SK-N-SH (cell line): ENCODE measurements around the gene PITPNB. TPM values are rescaled to one million over a fixed set of nuclear protein-coding genes. Genes with fewer than 3 reads are reported as not detected.

Experiments
- CTCF ChIA-PET: fragments of 300-600, 350-600 bp; formaldehyde crosslinking; extraction: SDS; loops from one replicate; lab custom pipeline; 2021; lab: Yijun Ruan, JAX
- POLR2A ChIA-PET: fragments of 350-600 bp; sonication (Branson Sonifier 250); formaldehyde crosslinking; extraction: SDS; loops from one replicate; lab custom pipeline; 2020; ENCODE audit warnings: antibody characterized with exemption, inconsistent platforms; lab: Yijun Ruan, JAX
- DNase-seq: peaks from one replicate; pipeline ENCODE4 v3.0.0; 2012
- H2AFZ ChIP-seq: fragments of 200-600 bp; sonication (generic); 2 replicates; pipeline ENCODE4 v1.8.1; 2016; ENCODE audit warnings: antibody characterized with exemption, mild to moderate bottlenecking, low read depth
- H3F3A ChIP-seq: fragments of 200-600 bp; sonication (generic); replicated peaks from 2 replicates; pipeline ENCODE3; 2016; ENCODE audit warnings: antibody characterized with exemption, mild to moderate bottlenecking; ENCODE audit not compliant: insufficient read depth
- H3K27ac ChIP-seq, 2 experiments: fragments of 200-500 bp in 1 of 2; fragments of 200-600 bp in 1 of 2; sonication (Bioruptor generic) in 1 of 2; sonication (generic), shearing (Covaris generic) in 1 of 2; 2 replicates each; pipeline versions ENCODE4 v1.5.1 to v1.6.1; 2014 to 2016; ENCODE audit warnings: low read depth in 2 of 2, inconsistent platforms in 1 of 2, low read length in 1 of 2, mild to moderate bottlenecking in 1 of 2, mixed read lengths in 1 of 2
- H3K27me3 ChIP-seq: fragments of 200-600 bp; sonication (generic), shearing (Covaris generic); 2 replicates; pipeline ENCODE4 v1.6.1; 2016; ENCODE audit warnings: mixed run types; ENCODE audit not compliant: insufficient read depth
- H3K36me3 ChIP-seq, 2 experiments: fragments of 200-500 bp in 1 of 2; fragments of 200-600 bp in 1 of 2; sonication (Bioruptor generic) in 1 of 2; sonication (generic) in 1 of 2; replicated peaks in 1 of 2; 2 replicates each; pipeline versions ENCODE3 to v1.5.1; 2014 to 2016; ENCODE audit warnings: low read length in 1 of 2, mild to moderate bottlenecking in 1 of 2; ENCODE audit not compliant: insufficient read depth in 2 of 2, control insufficient read depth in 1 of 2
- H3K4me1 ChIP-seq, 2 experiments: fragments of 200-500 bp in 1 of 2; fragments of 200-600 bp in 1 of 2; sonication (Bioruptor generic) in 1 of 2; sonication (generic), shearing (Covaris generic) in 1 of 2; 2 replicates each; pipeline versions ENCODE4 v1.5.1 to v1.6.1; 2014 to 2016; ENCODE audit warnings: low read depth in 1 of 2, low read length in 1 of 2, mixed run types in 1 of 2; ENCODE audit not compliant: insufficient read depth in 2 of 2, control insufficient read depth in 1 of 2
- H3K4me2 ChIP-seq: fragments of 200-600 bp; sonication (generic), shearing (Covaris generic); 2 replicates; pipeline ENCODE4 v1.6.1; 2017; ENCODE audit warnings: mixed run types
- H3K4me3 ChIP-seq, 2 experiments: fragments of 200-500 bp in 1 of 2; fragments of 200-600 bp in 1 of 2; sonication (Bioruptor generic) in 1 of 2; sonication (generic), shearing (Covaris generic) in 1 of 2; 2 replicates each; pipeline versions ENCODE4 v1.5.1 to v1.8.1; 2014 to 2016; ENCODE audit warnings: low read depth in 2 of 2, inconsistent platforms in 1 of 2, low read length in 1 of 2, mild to moderate bottlenecking in 1 of 2, mixed read lengths in 1 of 2, moderate library complexity in 1 of 2
- H3K79me2 ChIP-seq: fragments of 200-600 bp; sonication (generic); 2 replicates; pipeline ENCODE4 v1.8.1; 2017; ENCODE audit warnings: mild to moderate bottlenecking; ENCODE audit not compliant: insufficient read depth
- H3K9ac ChIP-seq: fragments of 200-600 bp; sonication (generic); 2 replicates; pipeline ENCODE4 v1.6.1; 2017; ENCODE audit warnings: mixed run types
- H3K9me2 ChIP-seq: fragments of 200-600 bp; sonication (generic); 2 replicates; pipeline ENCODE4 v1.6.1; 2017; ENCODE audit warnings: mixed run types
- H3K9me3 ChIP-seq: fragments of 200-600 bp; sonication (generic); 2 replicates; pipeline ENCODE4 v1.6.1; 2017; ENCODE audit warnings: mixed run types, mild to moderate bottlenecking, moderate library complexity
- H4K20me1 ChIP-seq: fragments of 200-600 bp; sonication (generic); 2 replicates; pipeline ENCODE4 v1.6.1; 2017; ENCODE audit warnings: mild to moderate bottlenecking, mixed run types; ENCODE audit not compliant: insufficient read depth
- CTCF ChIP-seq: fragments of 200-600 bp; sonication (generic); IDR thresholded peaks from 2 replicates; pipeline ENCODE4 v1.6.1; 2017; ENCODE audit warnings: antibody characterized with exemption, mild to moderate bottlenecking, moderate library complexity
- EP300 ChIP-seq, 2 experiments: IDR thresholded peaks; 2 replicates each; pipeline versions ENCODE4 v1.4.0 to v1.6.1; 2012; ENCODE audit warnings: borderline replicate concordance in 1 of 2, low read depth in 1 of 2, low read length in 1 of 2
- FOSL2 ChIP-seq: IDR thresholded peaks from 2 replicates; pipeline ENCODE4 v1.4.0; 2012; ENCODE audit warnings: low read depth, mild to moderate bottlenecking, moderate library complexity, borderline replicate concordance
- FOXJ3 ChIP-seq: sonication (generic); formaldehyde crosslinking; IDR thresholded peaks from 2 replicates; pipeline ENCODE4 v1.5.1; 2020; ENCODE audit warnings: mild to moderate bottlenecking, missing genetic modification reagents
- GABPA ChIP-seq: IDR thresholded peaks from 2 replicates; pipeline ENCODE4 v1.4.0; 2012; ENCODE audit warnings: low read depth, mild to moderate bottlenecking
- JUND ChIP-seq: IDR thresholded peaks from 2 replicates; pipeline ENCODE4 v1.4.0; 2012
- MAX ChIP-seq: IDR thresholded peaks from 2 replicates; pipeline ENCODE4 v1.4.0; 2012; ENCODE audit warnings: low read depth
- NFIC ChIP-seq: IDR thresholded peaks from 2 replicates; pipeline ENCODE4 v1.4.0; 2012; ENCODE audit warnings: borderline replicate concordance
- NRF1 ChIP-seq: IDR thresholded peaks from 2 replicates; pipeline ENCODE4 v1.6.1; 2012; ENCODE audit warnings: low read depth, mild to moderate bottlenecking, low read length
- RAD21 ChIP-seq: IDR thresholded peaks from 2 replicates; pipeline ENCODE4 v1.6.1; 2012; ENCODE audit warnings: mild to moderate bottlenecking, low read length
- RFX5 ChIP-seq: IDR thresholded peaks from 2 replicates; pipeline ENCODE4 v1.6.1; 2012; ENCODE audit warnings: mild to moderate bottlenecking, improper control_type of control experiment, low read length
- SIN3A ChIP-seq: IDR thresholded peaks from 2 replicates; pipeline ENCODE4 v1.6.1; 2012; ENCODE audit warnings: low read depth, mild to moderate bottlenecking, low read length, moderate library complexity, borderline replicate concordance
- TAF1 ChIP-seq: IDR thresholded peaks from 2 replicates; pipeline ENCODE4 v1.6.1; 2012; ENCODE audit warnings: low read depth, mild to moderate bottlenecking, low read length, moderate library complexity, borderline replicate concordance
- TCF12 ChIP-seq: IDR thresholded peaks from 2 replicates; pipeline ENCODE4 v1.4.0; 2012
- USF1 ChIP-seq: IDR thresholded peaks from 2 replicates; pipeline ENCODE4 v1.4.0; 2012; ENCODE audit warnings: low read depth, borderline replicate concordance
- WGBS: methylation state at CpG from one replicate; pipeline ENCODE4 v1.1.6; 2017; ENCODE audit warnings: low lambda C conversion rate; 5-methylcytosine and 5-hydroxymethylcytosine counted together
- polyA plus RNA-seq, 3 experiments: library from polyadenylated mRNA; depleted of rRNA; stranded (reverse); fragments of >200 nt; gene quantifications; 2 replicates each; pipeline ENCODE4 v1.2.3, GENCODE V29; 2012
- TF ChIP-seq, protein P1 (sequence below): IDR thresholded peaks from 2 replicates; pipeline ENCODE4 v1.4.0; 2012; ENCODE audit warnings: low read depth, borderline replicate concordance

The PITPNB gene
- polyA plus RNA-seq, 1 of the 3 experiments (the other 2 are of a cell fraction): 32.3 TPM

DNA sequence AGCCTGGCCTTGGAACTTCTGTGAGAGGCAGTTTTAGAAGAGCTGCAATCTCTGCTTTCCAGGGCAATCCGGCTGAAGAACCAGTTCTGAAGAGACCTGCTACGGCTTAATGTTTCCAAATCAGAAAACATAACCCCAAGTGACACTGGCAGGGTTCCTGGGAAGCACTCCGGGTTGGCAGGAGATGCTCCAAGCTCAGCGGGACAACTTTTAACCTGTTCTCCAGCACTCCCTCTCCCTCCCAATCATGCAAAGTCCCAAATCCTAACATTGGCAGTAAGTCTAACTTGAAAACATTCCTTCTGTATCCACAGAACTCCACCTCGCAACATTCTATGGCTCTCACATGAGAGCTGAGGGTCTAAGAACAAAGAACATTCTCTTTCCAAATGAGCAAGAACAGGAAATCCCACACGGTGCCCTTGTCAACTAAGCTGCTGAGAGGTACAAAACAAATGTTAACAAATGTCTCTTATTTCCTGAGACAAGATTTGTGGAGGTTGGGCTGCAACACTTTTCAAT, 69.0 kb downstream of the PITPNB start:
- Histone ChIP-seq H3K79me2 (peaks cover 2% of the 10 kb centered on the region; the same call in 1 of the 2 replicates), H2AFZ (no peak overlapping the region), H4K20me1 (no peaks in the 10 kb centered on the region), H3K9ac (no peak overlapping the region), H3K36me3 (peaks cover 42 to 74% of the 10 kb centered on the region in 2 experiments), H3K9me3 (no peaks in the 10 kb centered on the region), H3K27ac (peak overlapping the region in 1 of 2 experiments; percentile 99; a peak in 2 of 4 replicates), H3K27me3 (no peaks in the 10 kb centered on the region), H3K4me2 (no peak overlapping the region), H3K9me2 (no peaks in the 10 kb centered on the region), H3K4me1 (peaks cover 7 to 65% of the 10 kb centered on the region in 2 experiments; a peak in 3 of 4 replicates), H3F3A (no peaks in the 10 kb centered on the region), H3K4me3 (no peak overlapping the region)
- ChIA-PET POLR2A (no interaction called here), CTCF (interaction anchor here (0.7 to 5.5 kb wide), 3 partner anchors 18 to 30 kb away, joined by 3 to 33 read pairs (median 3); no protein-coding TSS in a partner anchor)
- WGBS: 98% methylated on average over 5 of the region's 6 CpGs
- TF ChIP-seq TCF12 (no peak), GABPA (no peak), RAD21 (no peak), NFIC (no peak), SIN3A (no peak), MAX (no peak), FOSL2 (no peak), RFX5 (no peak), FOXJ3 (no peak), EP300 (IDR thresholded peaks at IDR 0.05; ENCODE audit: borderline replicate concordance in 1 of 2, low read depth in 1 of 2, low read length in 1 of 2) (no peak), CTCF (no peak), JUND (no peak), NRF1 (no peak), TAF1 (no peak), USF1 (no peak)
- TF ChIP-seq, protein P1, sequence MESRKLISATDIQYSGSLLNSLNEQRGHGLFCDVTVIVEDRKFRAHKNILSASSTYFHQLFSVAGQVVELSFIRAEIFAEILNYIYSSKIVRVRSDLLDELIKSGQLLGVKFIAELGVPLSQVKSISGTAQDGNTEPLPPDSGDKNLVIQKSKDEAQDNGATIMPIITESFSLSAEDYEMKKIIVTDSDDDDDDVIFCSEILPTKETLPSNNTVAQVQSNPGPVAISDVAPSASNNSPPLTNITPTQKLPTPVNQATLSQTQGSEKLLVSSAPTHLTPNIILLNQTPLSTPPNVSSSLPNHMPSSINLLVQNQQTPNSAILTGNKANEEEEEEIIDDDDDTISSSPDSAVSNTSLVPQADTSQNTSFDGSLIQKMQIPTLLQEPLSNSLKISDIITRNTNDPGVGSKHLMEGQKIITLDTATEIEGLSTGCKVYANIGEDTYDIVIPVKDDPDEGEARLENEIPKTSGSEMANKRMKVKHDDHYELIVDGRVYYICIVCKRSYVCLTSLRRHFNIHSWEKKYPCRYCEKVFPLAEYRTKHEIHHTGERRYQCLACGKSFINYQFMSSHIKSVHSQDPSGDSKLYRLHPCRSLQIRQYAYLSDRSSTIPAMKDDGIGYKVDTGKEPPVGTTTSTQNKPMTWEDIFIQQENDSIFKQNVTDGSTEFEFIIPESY: no peak
- no peak for DNase-seq
